Measurements from ENCODE around the gene METTL15. TPM values are rescaled to one million over a fixed set of nuclear protein-coding genes. Genes with fewer than 3 reads are reported as not detected.

METTL15 gene
- total RNA-seq, 2 experiments from 2014 or later: 18.9 to 19.7 TPM

DNA sequence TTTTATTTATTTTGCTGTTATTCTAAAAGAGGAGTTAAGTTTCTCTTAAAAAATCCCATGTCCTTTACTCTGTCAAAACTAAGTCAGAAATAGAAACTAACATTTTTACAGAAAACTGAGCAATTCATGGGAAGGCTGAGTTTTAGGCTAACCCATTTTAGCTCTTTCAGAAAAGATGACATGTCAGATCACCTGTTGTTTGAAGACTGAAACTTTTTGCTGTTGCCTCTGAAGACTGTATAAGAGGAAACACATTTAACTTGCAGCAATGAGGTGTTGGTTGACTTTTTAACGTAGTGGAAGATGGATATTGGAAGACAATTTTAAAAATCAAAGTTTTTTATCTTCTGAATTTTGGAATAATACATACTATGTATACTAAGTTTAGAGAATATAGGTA is 115.4 kb downstream of the METTL15 start:
- H3K9me2 ChIP-seq (ENCODE audit: insufficient read depth, low read length): no peaks in the 10 kb centered on the region
- H3K4me1 ChIP-seq (ENCODE audit: insufficient read depth, low read length, poor library complexity, severe bottlenecking): no peaks in the 10 kb centered on the region
- no peak for DNase-seq (ENCODE audit: low spot score)
- no peak overlapping the region for H2AFZ ChIP-seq (ENCODE audit: low read length)
- H3K27ac ChIP-seq (ENCODE audit: low read depth, low read length, poor library complexity, severe bottlenecking): no peak overlapping the region
- no peaks in the 10 kb centered on the region for H3K9me3 ChIP-seq (ENCODE audit: low read length)
- H3K36me3 ChIP-seq (ENCODE audit: insufficient read depth, low read length): no peaks in the 10 kb centered on the region
- intact Hi-C loops (cut with micrococcal nuclease; ENCODE audit: unreplicated experiment): no loop called here
- no peaks in the 10 kb centered on the region for H3K79me2 ChIP-seq (ENCODE audit: insufficient read depth, low read depth, low read length)
- BruUV-seq (replicated peaks): no TSS peak
- TF ChIP-seq CTCF (conservative IDR thresholded peaks at IDR 0.05; ENCODE audit: low read length): no peak
- TF ChIP-seq EZH2phosphoT487 (IDR thresholded peaks at IDR 0.05; ENCODE audit: borderline replicate concordance, low read depth, low read length): no peak
- H4K20me1 ChIP-seq (ENCODE audit: insufficient read depth, low read length): no peaks in the 10 kb centered on the region
- no peak overlapping the region for H3K4me3 ChIP-seq (ENCODE audit: low read depth, low read length, poor library complexity, severe bottlenecking)
- H3K4me2 ChIP-seq (ENCODE audit: low read length): no peak overlapping the region
- ChIA-PET CTCF (ENCODE audit: unreplicated experiment) (no interaction called here), POLR2A (no interaction called here)

GRCh38 chr11:28223994-28224393 is 115.8 kb downstream of the METTL15 start:
- CTCF ChIA-PET (ENCODE audit: unreplicated experiment): no interaction called here
- no peak for DNase-seq (ENCODE audit: low spot score)
- Histone ChIP-seq H3K27ac (ENCODE audit: low read depth, low read length, poor library complexity, severe bottlenecking) (no peak overlapping the region), H3K4me1 (ENCODE audit: insufficient read depth, low read length, poor library complexity, severe bottlenecking) (no peaks in the 10 kb centered on the region), H3K4me3 (ENCODE audit: low read depth, low read length, poor library complexity, severe bottlenecking) (no peak overlapping the region), H3K79me2 (ENCODE audit: insufficient read depth, low read depth, low read length) (no peaks in the 10 kb centered on the region), H3K9me3 (ENCODE audit: low read length) (no peaks in the 10 kb centered on the region), H2AFZ (ENCODE audit: low read length) (no peak overlapping the region), H4K20me1 (ENCODE audit: insufficient read depth, low read length) (no peaks in the 10 kb centered on the region), H3K4me2 (ENCODE audit: low read length) (no peak overlapping the region), H3K36me3 (ENCODE audit: insufficient read depth, low read length) (no peaks in the 10 kb centered on the region), H3K9me2 (ENCODE audit: insufficient read depth, low read length) (no peaks in the 10 kb centered on the region)
- BruUV-seq (replicated peaks): no TSS peak
- TF ChIP-seq EZH2phosphoT487 (IDR thresholded peaks at IDR 0.05; ENCODE audit: borderline replicate concordance, low read depth, low read length) (no peak), CTCF (conservative IDR thresholded peaks at IDR 0.05; ENCODE audit: low read length) (no peak)
- POLR2A ChIA-PET: no interaction called here
- intact Hi-C loops (cut with micrococcal nuclease; ENCODE audit: unreplicated experiment): no loop called here

DNA sequence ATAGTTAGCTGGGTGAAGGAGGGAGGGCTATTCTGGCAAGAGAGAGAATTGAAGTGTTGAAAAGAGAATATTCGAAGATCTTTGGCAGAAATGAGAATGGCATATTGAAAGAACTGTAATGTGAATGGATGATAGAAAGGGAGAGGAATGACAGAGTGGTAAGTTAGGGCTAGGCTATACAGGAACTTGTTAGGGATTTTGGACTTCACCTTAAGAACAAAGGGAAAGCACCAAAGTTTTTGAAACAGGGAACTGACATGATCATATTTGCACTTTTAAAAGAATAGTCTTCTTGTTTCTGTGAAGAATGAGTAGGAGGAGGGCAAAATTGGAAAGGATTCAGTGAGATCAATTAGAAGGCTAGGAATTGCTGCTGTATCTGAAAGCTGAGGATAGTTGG is 119.3 kb downstream of the METTL15 start:
- no peaks in the 10 kb centered on the region for H3K36me3 ChIP-seq (ENCODE audit: insufficient read depth, low read length)
- no peaks in the 10 kb centered on the region for H3K4me1 ChIP-seq (ENCODE audit: insufficient read depth, low read length, poor library complexity, severe bottlenecking)
- no peak overlapping the region for H3K4me2 ChIP-seq (ENCODE audit: low read length)
- no TSS peak for BruUV-seq (replicated peaks)
- TF ChIP-seq CTCF (conservative IDR thresholded peaks at IDR 0.05; ENCODE audit: low read length) (no peak), EZH2phosphoT487 (IDR thresholded peaks at IDR 0.05; ENCODE audit: borderline replicate concordance, low read depth, low read length) (no peak)
- H3K79me2 ChIP-seq (ENCODE audit: insufficient read depth, low read depth, low read length): no peaks in the 10 kb centered on the region
- H3K27ac ChIP-seq (ENCODE audit: low read depth, low read length, poor library complexity, severe bottlenecking): no peak overlapping the region
- H3K4me3 ChIP-seq (ENCODE audit: low read depth, low read length, poor library complexity, severe bottlenecking): no peak overlapping the region
- H3K9me3 ChIP-seq (ENCODE audit: low read length): no peaks in the 10 kb centered on the region
- DNase-seq (ENCODE audit: low spot score): no peak
- ChIA-PET CTCF (ENCODE audit: unreplicated experiment) (no interaction called here), POLR2A (no interaction called here)
- H3K9me2 ChIP-seq (ENCODE audit: insufficient read depth, low read length): no peaks in the 10 kb centered on the region
- intact Hi-C loops (cut with micrococcal nuclease; ENCODE audit: unreplicated experiment): no loop called here
- H2AFZ ChIP-seq (ENCODE audit: low read length): no peak overlapping the region
- H4K20me1 ChIP-seq (ENCODE audit: insufficient read depth, low read length): no peaks in the 10 kb centered on the region
